Peyer's patch (tissue), 4 donors: Measurements from ENCODE around the gene CHCHD3.

Source experiments
- CTCF ChIP-seq, 6 experiments: fragments of 450-650 bp in 4 of 6; fragments of 200-600 bp in 2 of 6; sonication (generic) in 1 of 6; IDR thresholded peaks; one replicate each; pipeline ENCODE4 v1.5.1; 2017 to 2019; ENCODE audit warnings: antibody characterized with exemption in 6 of 6, mild to moderate bottlenecking in 3 of 6, moderate library complexity in 1 of 6
- POLR2A ChIP-seq, 2 donors: fragments of 450-650 bp; IDR thresholded peaks; one replicate each; pipeline ENCODE4 v1.5.1; 2017; ENCODE audit warnings: antibody characterized with exemption in 2 of 2, mild to moderate bottlenecking in 2 of 2, moderate library complexity in 2 of 2

GRCh38 chr7:132842478-132842877 lies 239.4 kb downstream of the CHCHD3 start:
- TF ChIP-seq POLR2A (IDR thresholded peaks at IDR 0.05) = no peak
- no peak for TF ChIP-seq CTCF (IDR thresholded peaks at IDR 0.05)
